Fibroblast of mammary gland (primary cell): Measurements from ENCODE around the gene UBE3B.

ENCODE experiments used
- DNase-seq: peaks from one replicate; pipeline ENCODE4 v3.0.0-alpha.2; 2010; ENCODE audit warnings: low read depth
- H3K4me3 ChIP-seq: 2 replicates; pipeline ENCODE4 v1.5.1; 2011; ENCODE audit warnings: low read depth, mild to moderate bottlenecking, low read length, moderate library complexity; ENCODE audit not compliant: control insufficient read depth
- TF ChIP-seq, protein P1 (sequence below): conservative IDR thresholded peaks from 2 replicates; pipeline ENCODE4 v1.5.1; 2011; ENCODE audit warnings: low read depth, low read length, inconsistent platforms; ENCODE audit not compliant: control insufficient read depth, insufficient read depth

The UBE3B gene

DNA sequence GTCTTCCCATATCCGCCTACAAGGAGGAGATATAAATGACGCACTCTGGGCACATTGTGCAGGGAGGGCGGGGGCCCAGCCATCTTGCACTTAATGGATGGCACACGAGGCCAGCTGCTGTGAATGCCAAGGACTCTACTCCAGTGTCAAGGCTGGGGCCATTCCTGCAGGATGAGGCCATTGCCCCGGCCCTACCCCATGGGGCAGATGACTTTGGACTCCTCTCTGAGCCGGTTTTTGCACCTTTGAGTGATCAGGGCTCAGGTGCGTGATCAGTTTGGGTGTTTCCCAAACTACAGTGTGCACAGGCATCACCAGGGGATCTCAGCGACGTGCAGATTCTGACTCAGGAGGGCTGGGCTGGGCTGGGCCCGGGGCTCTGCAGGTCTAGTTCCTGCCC, 79.8 kb downstream of the UBE3B start:
- TF ChIP-seq, protein P1, sequence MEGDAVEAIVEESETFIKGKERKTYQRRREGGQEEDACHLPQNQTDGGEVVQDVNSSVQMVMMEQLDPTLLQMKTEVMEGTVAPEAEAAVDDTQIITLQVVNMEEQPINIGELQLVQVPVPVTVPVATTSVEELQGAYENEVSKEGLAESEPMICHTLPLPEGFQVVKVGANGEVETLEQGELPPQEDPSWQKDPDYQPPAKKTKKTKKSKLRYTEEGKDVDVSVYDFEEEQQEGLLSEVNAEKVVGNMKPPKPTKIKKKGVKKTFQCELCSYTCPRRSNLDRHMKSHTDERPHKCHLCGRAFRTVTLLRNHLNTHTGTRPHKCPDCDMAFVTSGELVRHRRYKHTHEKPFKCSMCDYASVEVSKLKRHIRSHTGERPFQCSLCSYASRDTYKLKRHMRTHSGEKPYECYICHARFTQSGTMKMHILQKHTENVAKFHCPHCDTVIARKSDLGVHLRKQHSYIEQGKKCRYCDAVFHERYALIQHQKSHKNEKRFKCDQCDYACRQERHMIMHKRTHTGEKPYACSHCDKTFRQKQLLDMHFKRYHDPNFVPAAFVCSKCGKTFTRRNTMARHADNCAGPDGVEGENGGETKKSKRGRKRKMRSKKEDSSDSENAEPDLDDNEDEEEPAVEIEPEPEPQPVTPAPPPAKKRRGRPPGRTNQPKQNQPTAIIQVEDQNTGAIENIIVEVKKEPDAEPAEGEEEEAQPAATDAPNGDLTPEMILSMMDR = no peak
- DNase-seq = no peak
- H3K4me3 ChIP-seq = no peak overlapping the region

DNA sequence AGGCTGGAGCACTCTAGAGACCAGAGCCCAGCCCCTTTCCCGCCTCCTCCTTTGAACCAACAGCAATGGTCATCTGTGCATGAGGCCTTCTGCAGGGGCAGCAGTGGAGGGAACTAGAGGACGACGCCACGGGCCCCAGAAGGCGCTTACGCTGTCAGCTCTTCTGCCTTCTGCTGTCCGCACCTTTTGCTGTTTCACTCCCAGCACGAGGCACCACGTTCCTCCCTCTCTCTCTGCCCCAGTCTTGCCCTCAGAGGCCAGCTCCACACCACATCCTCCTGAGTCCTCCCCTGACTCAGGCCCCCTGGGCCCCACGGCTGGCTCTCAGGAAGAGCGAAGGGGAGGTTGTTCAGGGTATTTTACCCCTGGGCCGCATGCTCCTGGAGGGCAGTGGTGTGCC, 80.4 kb downstream of the UBE3B start:
- DNase-seq = no peak
- no peak overlapping the region for H3K4me3 ChIP-seq
- TF ChIP-seq, protein P1 = no peak

DNA sequence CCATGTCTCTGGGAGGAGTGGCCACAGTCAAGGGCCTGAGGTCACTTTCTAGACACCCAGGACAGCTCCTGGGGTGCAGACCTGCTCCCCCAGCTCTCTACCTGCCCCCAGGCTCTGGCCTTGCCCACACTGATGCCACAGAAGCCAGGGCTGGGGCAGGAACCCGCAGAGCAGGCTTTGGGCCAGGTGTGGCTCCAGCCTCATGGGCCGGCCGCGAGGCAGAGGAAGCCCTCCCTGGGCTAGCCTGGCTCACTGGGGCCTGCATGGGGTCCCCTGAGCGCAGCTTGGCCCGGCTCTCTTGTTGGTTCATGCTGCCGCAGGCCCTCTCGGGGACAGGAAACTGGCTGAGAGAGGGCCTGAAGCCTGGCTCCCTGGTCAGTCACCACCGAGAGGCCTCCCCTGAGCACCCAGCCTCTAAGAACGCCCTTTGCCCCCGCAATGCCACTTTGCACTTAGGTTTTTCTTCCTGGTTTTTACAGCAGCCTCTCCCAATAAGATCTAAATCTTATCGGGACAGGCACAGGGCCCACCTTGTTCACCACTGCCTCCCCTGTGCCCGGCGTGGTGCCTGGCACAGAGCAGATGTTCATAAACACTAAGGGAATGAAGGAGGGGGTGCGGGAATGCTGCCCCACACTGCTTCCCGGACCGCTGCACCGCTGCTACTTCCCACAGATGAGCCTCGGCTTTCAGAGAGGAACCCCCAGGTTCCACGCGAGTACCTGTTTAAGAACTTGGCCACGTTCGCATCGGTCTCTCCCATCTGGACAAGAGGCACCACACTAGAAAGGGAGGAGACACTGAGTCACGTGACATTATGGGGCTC, 81.2 kb downstream of the UBE3B start:
- no peak overlapping the region for H3K4me3 ChIP-seq
- TF ChIP-seq, protein P1 = no peak

DNA sequence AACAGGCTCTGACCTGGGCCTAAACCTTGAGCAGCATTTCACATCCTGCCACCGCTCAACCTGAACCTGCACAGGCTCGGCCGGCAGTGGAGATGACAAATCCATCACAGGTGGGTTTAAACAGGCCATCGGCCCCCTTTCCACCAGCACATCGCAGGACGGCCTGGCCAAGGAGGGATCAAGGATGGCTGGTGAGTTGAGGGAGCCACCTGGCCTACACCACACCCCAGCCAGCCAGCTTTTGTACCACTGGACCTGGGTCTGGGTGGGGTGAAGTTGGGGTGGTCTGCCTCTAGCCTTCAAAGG, 81.7 kb downstream of the UBE3B start:
- no peak overlapping the region for H3K4me3 ChIP-seq
- TF ChIP-seq, protein P1 = no peak
- no peak for DNase-seq

More for the DNA sequence above, 81.2 kb downstream of the UBE3B start:
- DNase-seq = no peak

DNA sequence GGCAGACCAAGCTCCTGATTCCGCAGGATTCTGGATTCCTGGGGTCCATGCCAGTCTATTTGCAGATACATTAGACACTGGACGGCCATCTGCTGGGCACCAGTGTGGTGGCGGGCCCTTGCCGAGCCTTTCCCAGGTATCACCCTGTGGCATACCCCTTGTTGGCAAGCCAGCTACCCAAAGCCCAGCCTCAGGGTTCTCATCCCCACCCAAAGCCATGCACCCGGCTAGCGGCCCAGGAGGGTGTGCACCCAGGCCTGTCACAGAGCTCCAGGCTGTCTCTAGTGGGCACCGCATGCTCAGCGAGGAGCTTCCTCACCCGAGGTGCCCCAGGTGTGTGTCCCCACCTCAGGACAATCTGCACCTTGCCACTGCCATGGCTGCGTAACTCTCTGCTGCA, 82.2 kb downstream of the UBE3B start:
- TF ChIP-seq, protein P1 = no peak
- H3K4me3 ChIP-seq = no peak overlapping the region
- DNase-seq = no peak

DNA sequence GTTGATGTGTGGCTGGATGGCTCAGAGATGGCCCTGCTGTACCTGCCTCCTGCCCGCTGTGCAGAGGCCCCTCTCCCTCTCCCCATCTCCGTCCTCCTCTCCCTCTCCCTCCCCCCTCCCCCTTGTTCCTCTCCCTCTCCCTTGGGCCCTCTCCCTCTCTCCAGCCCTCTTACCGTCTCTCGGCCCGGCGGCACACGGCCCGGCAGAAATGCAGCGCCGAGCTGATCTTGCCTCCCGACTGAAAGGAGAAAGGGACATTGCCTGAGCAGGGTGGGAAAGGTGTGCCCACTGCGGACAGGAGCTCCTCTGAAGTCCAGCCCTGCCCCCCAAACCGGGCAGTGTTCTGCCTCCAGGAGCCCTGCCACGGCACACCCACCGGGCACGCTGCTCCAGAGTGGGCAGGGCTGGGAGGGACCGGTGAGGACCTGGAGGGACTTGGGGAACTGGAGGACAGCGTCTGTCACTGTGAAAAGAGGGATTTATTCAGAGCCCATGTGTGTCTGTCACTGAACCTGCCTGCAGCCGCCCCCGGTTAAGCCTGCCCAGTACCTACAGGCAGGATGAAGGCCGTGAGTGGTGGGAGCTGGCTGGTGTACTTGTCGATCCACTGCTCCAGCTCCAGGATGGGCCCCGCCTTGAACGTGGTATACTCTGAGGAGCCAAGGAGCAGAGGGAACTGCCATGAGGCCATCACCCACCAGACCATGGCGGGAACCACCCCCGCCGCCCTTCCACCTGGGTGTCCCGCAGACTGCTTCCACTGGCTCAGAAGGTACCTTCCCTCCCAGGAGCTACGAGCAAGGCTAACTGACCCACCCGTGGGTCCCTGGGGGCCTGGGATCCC, 83.7 kb downstream of the UBE3B start:
- DNase-seq = no peak
- TF ChIP-seq, protein P1 = no peak
- no peak overlapping the region for H3K4me3 ChIP-seq
